Activated T-cell treated with anti-CD3 and anti-CD28 coated beads, Interleukin-2, amount 50 U/mL, for 4 hours (primary cell): ENCODE measurements around the gene FADS2. TPM values are rescaled to one million over a fixed set of nuclear protein-coding genes. Genes with fewer than 3 reads are reported as not detected.

ENCODE experiments used
- ATAC-seq, 2 donors: fragments of 200-7000 bp; cut with Tn5 transposase; one replicate each; pipeline ENCODE4 v1.10.0; 2021
- DNase-seq: peaks from one replicate; pipeline ENCODE4 v3.0.0-alpha.2; 2020
- H3K27me3 Mint-ChIP-seq: one replicate; pipeline ENCODE4 v1.8.0; 2021; ENCODE audit warnings: low read depth, mixed read lengths
- H3K36me3 Mint-ChIP-seq: one replicate; pipeline ENCODE4 v1.8.0; 2022; ENCODE audit warnings: mixed read lengths; ENCODE audit not compliant: insufficient read depth
- H3K4me1 Mint-ChIP-seq: one replicate; pipeline ENCODE4 v1.8.0; 2021; ENCODE audit warnings: low read depth, mixed read lengths
- H3K4me3 Mint-ChIP-seq: one replicate; pipeline ENCODE4 v1.8.0; 2021; ENCODE audit warnings: mild to moderate bottlenecking, moderate library complexity, mixed read lengths
- H3K9me3 Mint-ChIP-seq: one replicate; pipeline ENCODE4 v1.8.0; 2021; ENCODE audit warnings: mixed read lengths
- total RNA-seq, 3 donors: library from RNA; stranded (reverse); gene quantifications; one replicate each; pipeline ENCODE4 v1.2.1, GENCODE V29; 2021

FADS2 gene
- total RNA-seq, 3 donors from 2014 or later: 2.5 to 3.6 (median 3.1) TPM

DNA sequence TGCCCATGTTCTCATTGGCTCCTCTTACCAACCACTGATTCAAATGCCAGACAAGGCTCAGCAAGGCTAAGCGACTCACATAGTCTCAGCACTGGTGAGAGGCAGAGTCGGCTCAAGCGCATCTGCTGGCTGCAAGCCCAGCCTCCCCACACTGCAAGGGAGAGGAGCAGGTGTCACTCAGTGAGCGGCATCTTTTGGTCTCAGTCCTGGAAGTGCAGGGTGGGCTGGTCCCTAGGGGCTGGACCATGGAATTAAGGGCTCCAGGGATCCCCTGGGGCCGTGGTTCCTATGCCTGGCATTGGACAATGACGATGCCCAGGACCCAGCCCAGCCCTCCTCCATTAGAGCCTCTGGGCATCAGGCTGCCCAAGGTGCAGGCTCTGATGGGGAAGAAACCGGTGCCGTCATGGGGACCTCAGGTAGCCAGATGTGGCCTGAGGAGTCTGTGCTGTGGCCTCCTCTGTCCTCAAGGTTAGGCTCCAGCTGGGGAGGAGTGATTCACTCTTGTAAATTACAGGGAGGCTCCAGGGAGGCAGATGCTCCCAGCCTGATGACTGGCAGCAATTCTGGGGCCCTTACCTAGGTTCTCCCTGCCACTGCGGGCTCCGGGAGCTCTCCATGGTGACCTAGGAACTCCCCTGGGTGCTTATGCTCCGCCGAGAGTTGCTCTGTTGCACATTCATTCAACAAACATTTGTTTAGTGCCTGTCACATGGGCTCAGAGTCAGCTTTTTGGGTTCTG lies 28.0 kb downstream of the FADS2 start:
- Mint-ChIP-seq H3K27me3 (no peaks in the 10 kb centered on the region), H3K4me1 (no peaks in the 10 kb centered on the region), H3K9me3 (no peaks in the 10 kb centered on the region), H3K4me3 (no peak overlapping the region), H3K36me3 (no peaks in the 10 kb centered on the region)
- no peak for DNase-seq
- no peak for ATAC-seq

DNA sequence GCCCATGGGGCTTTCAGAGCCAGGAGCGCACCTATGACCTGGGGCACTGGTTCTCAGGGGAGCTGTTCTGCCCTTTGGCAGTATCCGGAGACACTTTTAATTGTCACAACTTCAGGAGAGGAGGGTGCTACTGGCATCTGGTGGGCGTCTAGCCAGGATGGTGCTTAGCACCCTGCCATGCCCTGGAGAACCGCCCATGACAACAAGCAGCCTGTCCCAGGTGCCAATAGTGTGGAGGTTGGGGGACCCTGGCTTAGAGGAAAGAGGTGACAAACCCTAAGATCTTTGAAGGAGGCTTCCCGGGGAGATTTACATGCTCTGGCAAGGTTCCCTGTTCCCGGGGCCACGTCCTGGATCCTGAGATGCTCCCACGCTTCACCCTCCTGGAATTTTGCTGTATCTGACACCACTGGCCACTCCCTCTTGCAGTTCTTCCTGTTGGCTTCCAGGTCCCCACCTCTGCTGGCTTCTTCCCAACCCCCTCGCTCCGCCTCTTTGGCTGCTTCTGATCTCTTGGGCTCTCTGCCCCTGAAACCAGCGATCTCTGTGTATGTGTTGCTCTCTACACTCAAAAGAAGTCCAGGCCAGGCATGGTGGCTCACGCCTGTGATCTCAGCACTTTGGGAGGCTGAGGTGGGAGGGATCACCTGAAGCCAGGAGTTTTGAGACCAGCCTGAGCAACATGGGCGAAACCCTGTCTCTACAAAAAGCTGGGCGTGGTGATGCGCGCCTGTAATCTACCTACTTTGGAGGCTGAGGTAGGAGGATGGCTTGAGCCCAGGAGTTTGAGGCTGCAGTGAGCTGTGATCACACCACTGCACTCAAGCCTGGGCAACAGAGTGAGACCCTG lies 32.2 kb downstream of the FADS2 start:
- DNase-seq (no peak), ATAC-seq (no peak)

DNA sequence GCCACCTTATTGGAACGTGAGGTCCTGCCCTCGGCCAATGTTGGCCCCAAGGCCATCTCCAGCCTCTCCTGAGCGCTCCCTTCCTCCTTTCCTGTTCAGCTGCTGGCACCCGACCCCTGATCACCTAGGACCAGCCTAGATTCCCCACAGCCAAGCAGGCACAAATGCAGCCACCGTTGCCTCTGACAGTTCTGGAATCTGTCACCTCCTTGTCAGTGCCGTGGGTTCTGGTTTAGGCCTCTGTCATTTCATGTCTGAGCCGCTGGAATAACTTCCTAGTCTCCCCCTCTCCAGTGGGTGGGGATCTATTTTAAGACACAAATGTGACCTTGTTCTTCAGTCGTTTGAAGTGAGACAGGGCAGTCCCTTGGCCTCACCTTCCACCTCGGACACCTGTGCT lies 33.5 kb downstream of the FADS2 start:
- ATAC-seq (no peak), DNase-seq (no peak)
- no peaks in the 10 kb centered on the region for H3K9me3 Mint-ChIP-seq
- H3K36me3 Mint-ChIP-seq: no peaks in the 10 kb centered on the region
- no peak overlapping the region for H3K4me3 Mint-ChIP-seq
- H3K4me1 Mint-ChIP-seq: no peaks in the 10 kb centered on the region
- H3K27me3 Mint-ChIP-seq: no peaks in the 10 kb centered on the region

More for the DNA sequence above, 32.2 kb downstream of the FADS2 start:
- no peaks in the 10 kb centered on the region for H3K9me3 Mint-ChIP-seq
- H3K4me1 Mint-ChIP-seq: no peaks in the 10 kb centered on the region
- H3K36me3 Mint-ChIP-seq: no peaks in the 10 kb centered on the region
- H3K4me3 Mint-ChIP-seq: no peak overlapping the region
- H3K27me3 Mint-ChIP-seq: no peaks in the 10 kb centered on the region

DNA sequence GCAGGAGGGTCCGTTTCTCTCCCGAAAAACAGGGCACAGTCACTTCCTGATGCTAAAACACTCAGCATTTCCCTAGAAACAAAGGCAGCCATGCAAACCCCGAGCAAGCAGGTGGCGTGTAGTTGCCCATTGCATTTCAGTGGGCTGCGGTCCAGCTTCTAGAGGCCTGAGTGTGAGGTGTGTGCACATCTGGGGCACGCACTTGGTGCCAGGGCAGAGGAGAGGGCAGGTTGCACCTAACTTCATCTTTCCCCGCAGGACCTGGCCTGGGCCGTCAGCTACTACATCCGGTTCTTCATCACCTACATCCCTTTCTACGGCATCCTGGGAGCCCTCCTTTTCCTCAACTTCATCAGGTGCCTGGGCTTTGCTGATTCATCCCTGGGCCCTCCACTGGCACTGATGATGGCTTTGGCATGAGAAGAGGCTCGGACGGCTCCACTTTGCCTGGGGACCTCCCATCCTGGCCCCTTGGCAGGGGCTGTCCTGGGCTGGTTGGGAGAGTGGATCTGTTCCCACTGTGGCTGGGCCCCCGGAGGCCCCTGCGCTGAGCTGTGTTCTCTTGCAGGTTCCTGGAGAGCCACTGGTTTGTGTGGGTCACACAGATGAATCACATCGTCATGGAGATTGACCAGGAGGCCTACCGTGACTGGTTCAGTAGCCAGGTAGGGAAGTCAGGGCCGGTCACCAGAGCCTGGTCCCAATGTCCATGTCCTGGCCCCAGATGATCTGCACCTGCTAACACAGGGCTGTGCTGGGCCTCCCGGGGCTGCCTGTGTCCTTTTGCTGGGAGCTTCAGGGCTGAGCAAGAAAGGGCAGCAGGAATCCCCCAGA lies 34.8 kb downstream of the FADS2 start:
- H3K27me3 Mint-ChIP-seq: no peaks in the 10 kb centered on the region
- no peaks in the 10 kb centered on the region for H3K9me3 Mint-ChIP-seq
- no peak overlapping the region for H3K4me3 Mint-ChIP-seq
- H3K4me1 Mint-ChIP-seq: no peaks in the 10 kb centered on the region
- no peaks in the 10 kb centered on the region for H3K36me3 Mint-ChIP-seq
- DNase-seq: no peak
- ATAC-seq: no peak

DNA sequence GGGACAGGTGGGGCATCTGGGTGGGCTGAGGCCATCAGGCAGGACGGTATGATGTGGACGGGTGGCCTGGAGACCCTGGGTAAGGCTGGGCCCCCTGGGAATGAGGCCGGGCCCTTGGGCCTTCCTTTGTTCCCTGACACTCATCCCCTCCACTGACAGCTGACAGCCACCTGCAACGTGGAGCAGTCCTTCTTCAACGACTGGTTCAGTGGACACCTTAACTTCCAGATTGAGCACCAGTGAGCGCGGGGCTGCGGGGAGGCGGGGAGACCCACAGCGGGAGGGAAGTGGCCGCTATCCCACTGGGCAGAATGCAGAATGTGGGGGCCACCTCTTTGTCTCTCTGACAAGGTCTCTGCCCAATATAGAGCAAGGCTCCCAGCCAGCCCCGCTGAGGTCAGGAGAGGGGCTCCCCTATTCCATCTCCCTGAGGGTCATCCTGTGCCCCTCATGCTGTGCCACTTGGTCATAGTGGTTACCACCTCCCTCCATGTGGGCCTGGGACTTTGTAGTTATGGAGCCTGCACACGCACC lies 35.5 kb downstream of the FADS2 start:
- ATAC-seq (no peak), DNase-seq (no peak)
- Mint-ChIP-seq H3K36me3 (no peaks in the 10 kb centered on the region), H3K4me1 (no peaks in the 10 kb centered on the region), H3K9me3 (no peaks in the 10 kb centered on the region), H3K4me3 (no peak overlapping the region), H3K27me3 (no peaks in the 10 kb centered on the region)

DNA sequence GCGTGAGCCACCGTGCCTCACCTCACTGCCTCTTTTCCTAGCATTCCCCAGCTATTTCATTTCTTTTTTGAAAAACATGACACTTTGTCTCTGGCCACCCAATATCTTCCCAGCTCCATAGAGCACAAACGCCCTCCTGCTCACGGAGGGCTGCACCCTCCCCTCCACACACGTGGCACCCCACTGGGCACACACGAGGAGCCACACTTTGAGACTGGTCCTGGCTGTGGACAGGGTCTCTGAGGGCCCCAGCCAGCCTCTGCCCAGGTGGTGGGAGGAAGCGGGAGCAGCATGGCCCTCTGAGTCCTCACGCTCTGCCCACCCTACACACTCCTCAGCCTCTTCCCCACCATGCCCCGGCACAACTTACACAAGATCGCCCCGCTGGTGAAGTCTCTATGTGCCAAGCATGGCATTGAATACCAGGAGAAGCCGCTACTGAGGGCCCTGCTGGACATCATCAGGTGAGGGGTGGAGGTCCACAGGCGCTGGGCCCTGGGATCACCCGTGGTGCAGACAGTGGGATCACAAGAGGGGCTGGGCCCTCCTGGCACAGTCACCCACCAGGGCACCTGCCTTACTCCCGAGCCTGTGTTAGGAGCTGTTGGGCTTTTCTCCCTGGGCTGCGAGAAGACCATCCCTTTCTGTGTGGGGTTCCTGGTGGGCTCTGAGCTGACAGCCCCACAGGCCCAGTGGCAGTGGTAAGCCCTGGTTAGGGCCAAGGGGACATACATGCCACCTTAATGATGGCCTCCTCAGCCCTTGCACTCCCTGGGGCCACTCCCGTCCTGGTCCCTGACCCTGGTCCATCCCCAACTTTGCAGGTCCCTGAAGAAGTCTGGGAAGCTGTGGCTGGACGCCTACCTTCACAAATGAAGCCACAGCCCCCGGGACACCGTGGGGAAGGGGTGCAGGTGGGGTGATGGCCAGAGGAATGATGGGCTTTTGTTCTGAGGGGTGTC lies 37.0 kb downstream of the FADS2 start:
- Mint-ChIP-seq H3K4me1 (no peaks in the 10 kb centered on the region), H3K9me3 (no peaks in the 10 kb centered on the region), H3K4me3 (no peak overlapping the region), H3K36me3 (no peaks in the 10 kb centered on the region), H3K27me3 (no peaks in the 10 kb centered on the region)
- DNase-seq (no peak), ATAC-seq (no peak)

DNA sequence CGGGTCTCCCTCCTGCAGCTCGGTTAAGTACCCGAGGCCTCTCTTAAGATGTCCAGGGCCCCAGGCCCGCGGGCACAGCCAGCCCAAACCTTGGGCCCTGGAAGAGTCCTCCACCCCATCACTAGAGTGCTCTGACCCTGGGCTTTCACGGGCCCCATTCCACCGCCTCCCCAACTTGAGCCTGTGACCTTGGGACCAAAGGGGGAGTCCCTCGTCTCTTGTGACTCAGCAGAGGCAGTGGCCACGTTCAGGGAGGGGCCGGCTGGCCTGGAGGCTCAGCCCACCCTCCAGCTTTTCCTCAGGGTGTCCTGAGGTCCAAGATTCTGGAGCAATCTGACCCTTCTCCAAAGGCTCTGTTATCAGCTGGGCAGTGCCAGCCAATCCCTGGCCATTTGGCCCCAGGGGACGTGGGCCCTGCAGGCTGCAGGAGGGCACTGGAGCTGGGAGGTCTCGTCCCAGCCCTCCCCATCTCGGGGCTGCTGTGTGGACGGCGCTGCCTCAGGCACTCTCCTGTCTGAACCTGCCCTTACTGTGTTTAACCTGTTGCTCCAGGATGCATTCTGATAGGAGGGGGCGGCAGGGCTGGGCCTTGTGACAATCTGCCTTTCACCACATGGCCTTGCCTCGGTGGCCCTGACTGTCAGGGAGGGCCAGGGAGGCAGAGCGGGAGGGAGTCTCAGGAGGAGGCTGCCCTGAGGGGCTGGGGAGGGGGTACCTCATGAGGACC lies 38.3 kb downstream of the FADS2 start:
- no peak for ATAC-seq
- Mint-ChIP-seq H3K27me3 (peaks cover 5% of the 10 kb centered on the region), H3K36me3 (no peaks in the 10 kb centered on the region), H3K9me3 (no peaks in the 10 kb centered on the region), H3K4me1 (peaks cover 2% of the 10 kb centered on the region), H3K4me3 (no peak overlapping the region)
- no peak for DNase-seq

DNA sequence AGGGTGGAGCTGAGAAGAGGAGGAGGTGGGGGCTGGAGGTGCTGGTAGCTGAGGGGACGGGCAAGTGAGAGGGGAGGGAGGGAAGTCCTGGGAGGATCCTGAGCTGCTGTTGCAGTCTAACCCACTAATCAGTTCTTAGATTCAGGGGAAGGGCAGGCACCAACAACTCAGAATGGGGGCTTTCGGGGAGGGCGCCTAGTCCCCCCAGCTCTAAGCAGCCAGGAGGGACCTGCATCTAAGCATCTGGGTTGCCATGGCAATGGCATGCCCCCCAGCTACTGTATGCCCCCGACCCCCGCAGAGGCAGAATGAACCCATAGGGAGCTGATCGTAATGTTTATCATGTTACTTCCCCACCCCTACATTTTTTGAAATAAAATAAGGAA lies 38.9 kb downstream of the FADS2 start:
- ATAC-seq (no peak), DNase-seq (no peak)
- Mint-ChIP-seq H3K27me3 (peaks cover 5% of the 10 kb centered on the region), H3K4me3 (no peak overlapping the region), H3K36me3 (no peaks in the 10 kb centered on the region), H3K9me3 (no peaks in the 10 kb centered on the region), H3K4me1 (peaks cover 2% of the 10 kb centered on the region)

DNA sequence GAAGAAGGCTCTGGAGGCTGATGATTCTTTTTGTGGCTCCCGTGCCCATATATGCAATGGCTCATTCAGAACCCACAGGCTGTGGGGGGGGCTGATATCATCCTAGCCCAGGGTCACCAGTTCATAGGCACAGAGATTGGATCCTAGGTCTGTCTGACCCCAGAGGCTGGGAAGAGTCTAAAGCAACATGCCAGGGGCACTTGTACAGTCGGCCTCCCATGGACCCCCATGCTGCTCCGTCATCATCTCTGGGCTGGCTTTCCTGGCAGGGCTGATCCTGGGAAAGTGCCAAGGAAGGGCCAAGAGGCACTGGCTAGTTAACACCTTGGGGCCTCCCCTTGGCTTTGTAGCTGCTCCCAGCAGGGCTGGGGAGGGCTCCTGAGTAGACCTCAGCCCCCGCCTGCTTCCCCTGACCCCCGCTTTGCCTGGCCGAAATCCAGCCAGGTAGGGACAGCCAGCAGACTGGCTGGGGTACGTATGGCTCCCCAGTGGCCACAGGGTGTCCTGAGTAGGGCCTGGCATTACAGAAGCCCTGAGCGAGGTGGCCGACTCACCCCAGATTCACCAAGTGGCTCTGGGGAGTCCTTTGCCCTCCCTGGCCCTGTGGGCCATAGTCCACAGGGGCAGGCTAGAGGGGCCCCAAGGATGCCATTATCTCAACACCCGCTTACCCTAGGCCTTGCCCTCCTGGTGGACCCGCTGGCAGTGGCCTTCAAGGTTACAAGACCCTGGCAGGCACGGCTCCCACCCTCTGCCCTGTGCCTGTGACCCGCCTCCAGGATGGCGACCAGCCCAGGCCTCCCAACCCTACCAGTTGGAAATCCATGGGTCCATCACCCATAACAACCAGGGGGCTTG lies 40.7 kb downstream of the FADS2 start:
- H3K9me3 Mint-ChIP-seq: no peaks in the 10 kb centered on the region

DNA sequence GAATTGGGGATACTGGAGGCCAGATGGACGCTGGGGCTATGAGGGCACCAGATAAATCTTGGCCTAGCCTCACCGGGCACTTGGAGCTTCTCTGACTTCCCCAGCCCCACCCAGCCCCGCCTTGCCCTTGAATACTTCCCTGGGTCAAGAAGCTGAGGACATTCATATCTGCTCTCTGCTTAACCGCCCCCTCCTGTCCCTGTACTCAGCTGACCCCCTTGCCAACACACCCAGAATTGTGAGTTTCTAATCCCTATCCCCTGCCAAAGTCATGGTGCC lies 41.3 kb downstream of the FADS2 start:
- DNase-seq (no peak), ATAC-seq (no peak)
- H3K4me3 Mint-ChIP-seq: no peak overlapping the region
- H3K36me3 Mint-ChIP-seq: no peaks in the 10 kb centered on the region
- H3K9me3 Mint-ChIP-seq: no peaks in the 10 kb centered on the region
- peaks cover 5% of the 10 kb centered on the region for H3K27me3 Mint-ChIP-seq
- peaks cover 2% of the 10 kb centered on the region for H3K4me1 Mint-ChIP-seq

More for the DNA sequence above, 40.7 kb downstream of the FADS2 start:
- Mint-ChIP-seq H3K4me3 (no peak overlapping the region), H3K36me3 (no peaks in the 10 kb centered on the region), H3K27me3 (peaks cover 5% of the 10 kb centered on the region), H3K4me1 (peaks cover 2% of the 10 kb centered on the region)
- no peak for ATAC-seq
- no peak for DNase-seq

DNA sequence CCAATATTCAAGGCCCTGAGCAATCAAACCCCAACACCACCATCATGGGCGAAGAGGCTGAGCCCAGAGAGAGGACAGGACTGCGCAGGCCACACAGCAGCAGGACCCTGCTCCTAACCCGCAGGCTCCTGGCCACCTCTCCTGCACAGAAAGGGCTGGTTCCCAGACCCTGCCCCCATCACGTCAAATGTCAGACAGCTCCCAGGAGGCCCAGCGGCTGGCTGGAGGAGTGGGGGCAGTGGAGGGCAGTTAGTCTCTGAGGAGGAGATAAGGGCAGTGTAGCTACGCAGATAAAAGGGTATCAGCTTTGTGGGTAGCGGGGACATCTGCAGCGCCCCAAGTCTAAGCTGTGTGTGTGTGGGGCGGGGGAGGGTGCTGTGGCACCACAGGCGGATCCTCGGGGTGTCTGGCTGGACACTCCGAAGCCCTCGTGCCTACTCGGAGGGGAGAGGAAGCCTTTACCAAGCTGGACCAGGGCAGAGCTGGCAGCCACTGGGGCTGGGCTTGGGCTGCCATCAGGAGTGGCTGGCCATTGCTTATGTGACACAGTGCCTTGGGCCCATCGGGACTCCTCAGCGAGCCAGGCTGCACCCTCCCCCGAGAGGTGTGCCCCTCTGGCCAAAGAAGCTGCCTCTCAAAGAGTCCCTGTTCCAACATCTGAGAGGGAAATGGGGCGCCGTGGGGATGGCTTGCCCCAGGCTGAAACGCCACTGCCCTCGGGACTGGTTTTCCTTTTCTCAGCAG lies 41.8 kb downstream of the FADS2 start:
- ATAC-seq (no peak), DNase-seq (no peak)
- H3K9me3 Mint-ChIP-seq: no peaks in the 10 kb centered on the region
- peaks cover 2% of the 10 kb centered on the region for H3K4me1 Mint-ChIP-seq
- peaks cover 5% of the 10 kb centered on the region for H3K27me3 Mint-ChIP-seq
- H3K4me3 Mint-ChIP-seq: no peak overlapping the region
- H3K36me3 Mint-ChIP-seq: no peaks in the 10 kb centered on the region

DNA sequence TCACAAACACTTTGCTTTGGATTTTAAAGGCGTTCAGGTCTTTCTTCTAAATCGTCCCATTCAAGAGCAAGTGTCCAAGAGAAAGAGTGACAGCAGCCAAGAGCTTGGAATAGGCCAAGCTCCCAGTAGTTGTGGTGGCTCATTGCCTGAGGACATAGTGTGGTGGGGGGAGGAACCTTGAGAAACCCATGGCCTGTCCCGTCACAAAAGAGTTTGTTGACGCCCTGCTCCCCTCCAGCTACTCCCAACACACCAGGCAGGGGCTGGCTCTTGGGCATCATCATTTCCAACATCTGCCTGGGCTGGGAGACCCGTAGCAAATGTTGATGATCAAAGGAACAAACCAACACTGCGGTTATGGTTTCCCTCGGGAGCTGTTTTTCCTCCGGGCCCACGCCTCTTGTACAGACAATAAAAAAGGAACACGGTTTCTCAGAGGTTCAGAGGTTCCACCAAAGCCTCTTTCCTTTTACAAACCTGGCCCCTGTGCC lies 42.5 kb downstream of the FADS2 start:
- H3K36me3 Mint-ChIP-seq: no peaks in the 10 kb centered on the region
- no peaks in the 10 kb centered on the region for H3K9me3 Mint-ChIP-seq
- peaks cover 5% of the 10 kb centered on the region for H3K27me3 Mint-ChIP-seq
- no peak for DNase-seq
- H3K4me1 Mint-ChIP-seq: peaks cover 2% of the 10 kb centered on the region
- ATAC-seq: no peak
- no peak overlapping the region for H3K4me3 Mint-ChIP-seq
